ENCODE results near the gene PCDHGA8. TPM values are rescaled to one million over a fixed set of nuclear protein-coding genes. Genes with fewer than 3 reads are reported as not detected.

PCDHGA8 gene
- total RNA-seq, 1 experiment from 2014 or later: 0.18 TPM

DNA sequence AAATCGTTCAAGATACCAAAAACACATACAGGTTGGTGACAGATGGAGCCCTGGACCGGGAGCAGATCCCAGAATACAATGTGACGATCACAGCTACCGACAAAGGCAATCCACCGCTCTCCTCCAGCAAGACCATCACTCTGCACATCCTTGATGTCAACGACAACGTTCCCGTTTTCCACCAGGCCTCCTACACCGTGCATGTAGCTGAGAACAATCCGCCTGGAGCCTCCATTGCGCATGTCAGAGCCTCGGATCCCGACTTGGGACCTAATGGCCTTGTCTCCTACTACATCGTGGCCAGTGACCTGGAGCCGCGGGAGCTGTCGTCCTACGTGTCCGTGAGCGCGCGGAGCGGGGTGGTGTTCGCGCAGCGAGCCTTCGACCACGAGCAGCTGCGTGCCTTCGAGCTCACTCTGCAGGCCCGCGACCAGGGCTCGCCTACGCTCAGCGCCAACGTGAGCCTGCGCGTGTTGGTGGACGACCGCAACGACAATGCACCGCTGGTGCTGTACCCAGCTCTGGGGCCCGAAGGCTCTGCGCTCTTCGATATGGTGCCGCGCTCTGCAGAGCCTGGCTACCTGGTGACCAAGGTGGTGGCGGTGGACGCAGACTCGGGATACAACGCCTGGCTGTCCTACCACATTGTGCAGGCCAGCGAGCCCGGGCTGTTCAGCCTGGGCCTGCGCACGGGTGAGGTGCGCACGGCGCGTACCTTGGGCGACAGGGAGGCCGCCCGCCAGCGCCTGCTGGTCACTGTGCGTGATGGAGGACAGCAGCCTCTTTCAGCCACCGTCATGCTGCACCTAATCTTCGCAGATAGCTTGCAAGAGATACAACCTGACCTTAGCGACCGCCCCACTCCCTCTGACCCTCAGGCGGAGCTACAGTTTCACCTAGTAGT lies 20.6 kb upstream of the PCDHGA8 start:
- H3K36me3 ChIP-seq (ENCODE audit: control insufficient read depth, insufficient read depth, low read length): no peaks in the 10 kb centered on the region
- BruUV-seq (replicated peaks): no TSS peak
- in situ Hi-C loops (cut with HindIII; ENCODE audit: low pct_unique_long_range_greater_than_20kb, low sequenced_read_pairs): no loop called here
- ChIA-PET POLR2A (no interaction called here), CTCF (no interaction called here)
- H3K4me1 ChIP-seq (ENCODE audit: control insufficient read depth, insufficient read depth, low read length): no peaks in the 10 kb centered on the region
- TF ChIP-seq, protein P1, sequence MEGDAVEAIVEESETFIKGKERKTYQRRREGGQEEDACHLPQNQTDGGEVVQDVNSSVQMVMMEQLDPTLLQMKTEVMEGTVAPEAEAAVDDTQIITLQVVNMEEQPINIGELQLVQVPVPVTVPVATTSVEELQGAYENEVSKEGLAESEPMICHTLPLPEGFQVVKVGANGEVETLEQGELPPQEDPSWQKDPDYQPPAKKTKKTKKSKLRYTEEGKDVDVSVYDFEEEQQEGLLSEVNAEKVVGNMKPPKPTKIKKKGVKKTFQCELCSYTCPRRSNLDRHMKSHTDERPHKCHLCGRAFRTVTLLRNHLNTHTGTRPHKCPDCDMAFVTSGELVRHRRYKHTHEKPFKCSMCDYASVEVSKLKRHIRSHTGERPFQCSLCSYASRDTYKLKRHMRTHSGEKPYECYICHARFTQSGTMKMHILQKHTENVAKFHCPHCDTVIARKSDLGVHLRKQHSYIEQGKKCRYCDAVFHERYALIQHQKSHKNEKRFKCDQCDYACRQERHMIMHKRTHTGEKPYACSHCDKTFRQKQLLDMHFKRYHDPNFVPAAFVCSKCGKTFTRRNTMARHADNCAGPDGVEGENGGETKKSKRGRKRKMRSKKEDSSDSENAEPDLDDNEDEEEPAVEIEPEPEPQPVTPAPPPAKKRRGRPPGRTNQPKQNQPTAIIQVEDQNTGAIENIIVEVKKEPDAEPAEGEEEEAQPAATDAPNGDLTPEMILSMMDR (IDR thresholded peaks at IDR 0.05): no peak
- TF ChIP-seq, protein P2, sequence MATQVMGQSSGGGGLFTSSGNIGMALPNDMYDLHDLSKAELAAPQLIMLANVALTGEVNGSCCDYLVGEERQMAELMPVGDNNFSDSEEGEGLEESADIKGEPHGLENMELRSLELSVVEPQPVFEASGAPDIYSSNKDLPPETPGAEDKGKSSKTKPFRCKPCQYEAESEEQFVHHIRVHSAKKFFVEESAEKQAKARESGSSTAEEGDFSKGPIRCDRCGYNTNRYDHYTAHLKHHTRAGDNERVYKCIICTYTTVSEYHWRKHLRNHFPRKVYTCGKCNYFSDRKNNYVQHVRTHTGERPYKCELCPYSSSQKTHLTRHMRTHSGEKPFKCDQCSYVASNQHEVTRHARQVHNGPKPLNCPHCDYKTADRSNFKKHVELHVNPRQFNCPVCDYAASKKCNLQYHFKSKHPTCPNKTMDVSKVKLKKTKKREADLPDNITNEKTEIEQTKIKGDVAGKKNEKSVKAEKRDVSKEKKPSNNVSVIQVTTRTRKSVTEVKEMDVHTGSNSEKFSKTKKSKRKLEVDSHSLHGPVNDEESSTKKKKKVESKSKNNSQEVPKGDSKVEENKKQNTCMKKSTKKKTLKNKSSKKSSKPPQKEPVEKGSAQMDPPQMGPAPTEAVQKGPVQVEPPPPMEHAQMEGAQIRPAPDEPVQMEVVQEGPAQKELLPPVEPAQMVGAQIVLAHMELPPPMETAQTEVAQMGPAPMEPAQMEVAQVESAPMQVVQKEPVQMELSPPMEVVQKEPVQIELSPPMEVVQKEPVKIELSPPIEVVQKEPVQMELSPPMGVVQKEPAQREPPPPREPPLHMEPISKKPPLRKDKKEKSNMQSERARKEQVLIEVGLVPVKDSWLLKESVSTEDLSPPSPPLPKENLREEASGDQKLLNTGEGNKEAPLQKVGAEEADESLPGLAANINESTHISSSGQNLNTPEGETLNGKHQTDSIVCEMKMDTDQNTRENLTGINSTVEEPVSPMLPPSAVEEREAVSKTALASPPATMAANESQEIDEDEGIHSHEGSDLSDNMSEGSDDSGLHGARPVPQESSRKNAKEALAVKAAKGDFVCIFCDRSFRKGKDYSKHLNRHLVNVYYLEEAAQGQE (IDR thresholded peaks at IDR 0.05; ENCODE audit: insufficient read depth in 1 of 2, low read depth in 2 of 2, low read length in 1 of 2): no peak
- TF ChIP-seq POLR2AphosphoS5 (IDR thresholded peaks at IDR 0.05; ENCODE audit: low read depth, low read length) (no peak), SIN3A (IDR thresholded peaks at IDR 0.05; ENCODE audit: borderline replicate concordance, insufficient read depth, low read depth, low read length) (no peak), TCF7L2 (IDR thresholded peaks at IDR 0.05; ENCODE audit: low read depth, low read length) (no peak)
- H3K4me3 ChIP-seq (ENCODE audit: low read depth in 2 of 2, low read length in 2 of 2): no peak overlapping the region
- no peak overlapping the region for H3K27ac ChIP-seq (ENCODE audit: low read length)
- DNase-seq (ENCODE audit: low read depth, low spot score) (no peak), ATAC-seq (no peak)
- peaks cover 7% of the 10 kb centered on the region; the same call in 1 of the 2 replicates for H3K9me3 ChIP-seq (ENCODE audit: control insufficient read depth, insufficient read depth, low read depth, low read length)
- H3K27me3 ChIP-seq (ENCODE audit: control insufficient read depth, insufficient read depth, low read length): no peaks in the 10 kb centered on the region
- intact Hi-C loops (cut with micrococcal nuclease; ENCODE audit: unreplicated experiment): no loop called here

DNA sequence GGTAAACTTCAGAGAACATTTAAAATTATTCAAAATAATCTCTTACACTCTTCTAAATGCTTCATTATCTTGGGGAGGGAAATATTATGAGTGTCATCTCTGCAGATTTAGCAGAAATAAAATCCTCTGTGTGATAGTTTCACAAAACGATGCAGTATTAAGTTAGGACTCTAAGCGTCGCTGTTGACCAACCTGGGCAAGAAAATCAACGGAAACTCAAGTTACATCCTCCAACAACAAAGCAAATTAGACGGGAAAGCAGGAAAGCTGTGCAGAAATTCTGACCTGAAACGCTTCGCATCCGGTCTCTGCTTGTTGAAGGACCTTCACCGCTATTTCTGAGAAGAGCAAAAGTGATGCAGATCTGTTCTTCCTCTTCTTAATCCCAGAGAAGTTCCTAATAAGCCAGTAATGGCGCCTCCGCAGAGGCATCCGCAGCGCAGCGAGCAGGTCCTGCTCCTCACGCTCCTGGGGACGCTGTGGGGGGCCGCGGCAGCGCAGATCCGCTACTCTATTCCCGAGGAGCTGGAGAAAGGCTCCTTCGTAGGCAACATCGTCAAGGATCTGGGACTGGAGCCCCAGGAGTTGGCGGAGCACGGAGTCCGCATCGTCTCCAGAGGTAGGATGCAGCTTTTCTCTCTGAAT lies 18.6 kb upstream of the PCDHGA8 start, which contains the start of gene PCDHGA6:
Gene PCDHGA6 (plus strand): TSS at position 219 of the 645 bp plus-strand sequence. CDS start 193 bp downstream, at position 412.
- Histone ChIP-seq H3K9me3 (ENCODE audit: control insufficient read depth, insufficient read depth, low read depth, low read length) (peaks cover 7% of the 10 kb centered on the region; the same call in 1 of the 2 replicates), H3K4me1 (ENCODE audit: control insufficient read depth, insufficient read depth, low read length) (no peaks in the 10 kb centered on the region), H3K4me3 (ENCODE audit: low read depth in 2 of 2, low read length in 2 of 2) (no peak within 1 kb of the TSS), H3K36me3 (ENCODE audit: control insufficient read depth, insufficient read depth, low read length) (no peaks in the 10 kb centered on the region), H3K27ac (ENCODE audit: low read length) (no peak within 1 kb of the TSS), H3K27me3 (ENCODE audit: control insufficient read depth, insufficient read depth, low read length) (no peaks in the 10 kb centered on the region)
- no TSS peak for BruUV-seq (replicated peaks)
- ChIA-PET POLR2A (interaction anchor here (0.6 kb wide), 2 partner anchors 57 to 861 kb away, joined by 4 read pairs; no protein-coding TSS in a partner anchor), CTCF (no interaction called here)
- ATAC-seq: no peak
- in situ Hi-C loops (cut with HindIII; ENCODE audit: low pct_unique_long_range_greater_than_20kb, low sequenced_read_pairs) (no loop called here), intact Hi-C loops (cut with micrococcal nuclease; ENCODE audit: unreplicated experiment) (no loop called here)
- TF ChIP-seq, protein P1 (IDR thresholded peaks at IDR 0.05): no peak
- TF ChIP-seq TCF7L2 (IDR thresholded peaks at IDR 0.05; ENCODE audit: low read depth, low read length): no peak
- TF ChIP-seq, protein P2 (IDR thresholded peaks at IDR 0.05; ENCODE audit: insufficient read depth in 1 of 2, low read depth in 2 of 2, low read length in 1 of 2): no peak
- no peak for TF ChIP-seq SIN3A (IDR thresholded peaks at IDR 0.05; ENCODE audit: borderline replicate concordance, insufficient read depth, low read depth, low read length)
- no peak for TF ChIP-seq POLR2AphosphoS5 (IDR thresholded peaks at IDR 0.05; ENCODE audit: low read depth, low read length)
- DNase-seq (ENCODE audit: low read depth, low spot score): no peak

Data from Panc1 (cell line).